ENCODE measurements around the gene CGNL1.

CGNL1 gene

DNA sequence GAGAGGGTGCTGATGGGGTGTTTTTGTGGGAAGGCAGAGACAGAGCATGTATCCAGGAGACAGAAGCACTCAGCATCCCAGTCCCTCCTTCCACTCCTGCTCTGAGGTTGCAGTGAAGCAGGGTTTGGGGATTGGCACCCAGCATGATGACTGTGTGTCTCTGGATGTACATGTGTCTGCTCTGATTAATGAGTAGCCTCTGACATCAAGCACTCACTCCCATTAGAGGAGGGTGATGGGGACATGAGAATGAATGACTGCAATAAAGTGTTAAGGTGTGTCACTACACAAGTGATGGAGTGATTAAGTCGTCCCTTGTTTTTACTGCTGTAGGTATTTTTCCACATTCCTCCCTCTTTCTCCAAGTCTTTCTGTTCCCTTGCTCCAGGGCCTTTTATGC, 205.8 kb downstream of the CGNL1 start:
- no peak for DNase-seq

DNA sequence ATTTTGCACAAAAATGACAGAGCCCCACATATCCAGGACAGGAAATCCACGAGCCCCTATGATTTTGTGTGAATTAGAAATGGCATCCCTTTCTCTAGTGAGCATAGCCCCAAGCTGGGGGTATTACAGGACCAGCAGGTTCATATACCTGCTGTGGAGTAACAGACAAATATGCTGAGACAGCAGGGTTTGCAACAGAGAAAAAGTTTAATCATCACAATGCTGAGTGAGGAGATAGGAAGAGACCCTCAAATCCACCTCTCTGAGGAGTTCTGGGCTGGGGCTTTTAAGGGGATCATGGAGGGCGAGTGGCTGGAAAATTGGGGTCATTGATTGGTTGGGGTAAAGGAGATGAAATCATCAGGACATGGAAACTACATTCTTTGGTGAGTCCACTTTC, 207.0 kb downstream of the CGNL1 start:
- DNase-seq, result no peak

DNA sequence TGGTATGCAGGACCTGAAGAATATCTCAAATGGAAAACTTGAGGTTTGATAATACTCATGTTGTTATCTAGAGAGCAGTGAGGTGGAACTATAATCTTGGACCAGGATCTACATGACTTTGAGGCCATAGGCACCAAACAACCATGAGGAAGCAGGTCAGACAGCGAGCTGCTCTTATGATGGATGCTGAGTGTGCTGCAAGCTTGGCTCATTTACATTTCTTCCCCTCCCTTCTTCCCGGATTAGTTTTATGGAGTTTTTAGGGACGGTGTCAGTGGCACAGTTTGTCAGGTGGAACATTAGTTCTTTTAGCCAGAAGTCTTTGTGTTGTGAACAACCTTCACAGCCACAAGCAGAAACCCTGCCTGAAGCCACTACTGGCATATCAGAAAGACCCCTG, 207.4 kb downstream of the CGNL1 start:
- no peak for DNase-seq

DNA sequence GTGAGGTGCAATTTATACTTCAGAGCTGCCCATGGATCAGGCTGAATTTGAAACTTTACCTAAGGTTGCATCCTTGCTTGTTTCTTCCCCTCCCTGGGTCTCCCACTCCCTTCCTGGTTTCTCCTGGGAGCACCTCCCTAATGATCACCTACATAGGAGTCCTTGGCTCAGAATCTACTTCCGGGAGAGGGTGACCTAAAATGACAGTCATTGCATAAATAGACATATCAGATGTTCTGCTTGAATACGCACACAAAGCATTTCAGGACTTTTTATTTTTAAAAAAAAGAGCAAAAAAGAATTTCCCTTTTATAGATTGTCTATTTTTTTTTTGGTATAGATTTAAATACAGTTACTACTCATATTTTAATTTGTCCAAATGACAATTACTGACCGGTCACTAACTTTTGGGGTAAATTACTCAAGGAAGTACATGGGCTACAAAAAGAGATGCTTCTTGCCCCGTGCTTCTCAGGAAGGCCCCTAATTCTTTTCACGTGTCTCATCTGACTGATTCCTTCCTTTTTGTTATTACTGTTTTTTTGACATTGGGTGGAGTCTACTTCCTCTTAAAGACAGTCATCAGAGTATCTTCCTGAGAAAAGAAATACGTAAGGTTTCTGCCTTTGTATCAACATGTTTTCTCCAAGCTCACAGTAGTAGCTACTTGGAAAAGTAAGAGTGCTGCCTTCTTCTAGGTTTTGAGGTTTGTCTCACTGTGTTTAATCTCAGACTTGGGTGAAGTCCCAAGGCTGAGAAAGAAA, 210.5 kb downstream of the CGNL1 start:
- no peak for DNase-seq

DNA sequence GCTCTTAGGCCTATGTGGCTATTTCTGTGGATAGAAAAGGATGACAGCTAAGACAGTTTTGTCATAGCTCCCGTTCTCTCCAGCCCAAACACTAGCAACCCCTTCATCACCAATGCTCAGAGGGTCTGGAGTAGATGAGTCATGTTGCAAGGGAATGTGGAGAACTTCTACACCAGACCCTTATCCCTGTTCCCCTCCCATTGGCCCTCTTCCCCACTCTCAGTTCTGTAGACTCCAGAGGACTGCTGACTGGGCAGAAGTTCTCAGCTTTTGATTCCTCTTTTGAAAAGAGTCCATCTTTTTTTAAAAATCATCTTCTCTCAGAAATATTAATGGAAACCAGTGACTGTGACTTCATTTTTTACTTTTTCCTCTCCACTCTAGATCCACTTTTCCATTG, 213.0 kb downstream of the CGNL1 start:
- DNase-seq, result no peak

DNA sequence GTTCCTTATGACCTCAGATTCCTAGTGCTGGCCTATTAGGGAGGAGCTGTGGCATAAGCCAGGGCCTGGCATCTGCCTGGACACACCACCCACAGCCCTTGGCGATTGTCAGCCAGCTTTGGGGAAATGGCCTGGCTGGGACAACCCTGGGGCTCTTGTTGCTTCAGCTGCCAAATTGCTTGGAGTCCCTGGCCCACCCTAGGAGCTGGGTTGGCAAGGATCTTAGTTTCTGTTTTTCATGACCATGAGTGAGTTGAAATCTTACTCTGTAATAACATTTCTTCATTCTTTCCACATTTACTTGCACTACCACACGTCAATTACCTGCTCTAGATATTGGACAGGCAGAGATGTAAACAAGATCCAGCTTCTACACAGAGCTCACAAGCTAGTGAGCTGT, 213.4 kb downstream of the CGNL1 start:
- DNase-seq, result no peak

DNA sequence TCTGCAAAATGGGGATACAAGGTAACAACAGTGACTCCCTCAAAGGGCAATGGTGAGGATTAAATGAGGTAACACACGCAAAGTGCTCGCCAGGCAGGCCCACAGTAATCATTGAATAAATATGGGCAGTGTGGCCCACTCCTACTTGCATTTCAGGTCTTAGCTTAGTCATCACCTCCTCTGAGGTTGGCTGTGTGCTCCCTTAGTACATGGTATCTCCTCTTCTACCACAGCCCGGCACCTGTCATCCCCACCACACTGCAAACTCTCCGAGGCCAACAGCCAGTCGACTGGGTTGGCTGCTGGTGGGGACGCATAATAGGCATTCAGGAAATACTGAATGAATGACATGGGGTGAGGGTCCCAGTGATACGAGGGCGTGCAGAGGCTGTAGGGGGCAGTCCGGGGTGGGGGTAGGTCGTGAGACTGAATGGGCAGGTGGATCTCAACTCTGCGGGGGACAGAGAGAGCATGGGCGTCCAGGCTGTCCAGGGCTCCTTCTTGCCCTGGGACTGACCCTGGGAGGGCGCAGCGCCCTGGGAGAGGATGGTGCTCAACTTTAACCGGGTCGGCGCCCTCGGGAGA, 215.0 kb downstream of the CGNL1 start:
- DNase-seq, result peak; percentile 17

DNA sequence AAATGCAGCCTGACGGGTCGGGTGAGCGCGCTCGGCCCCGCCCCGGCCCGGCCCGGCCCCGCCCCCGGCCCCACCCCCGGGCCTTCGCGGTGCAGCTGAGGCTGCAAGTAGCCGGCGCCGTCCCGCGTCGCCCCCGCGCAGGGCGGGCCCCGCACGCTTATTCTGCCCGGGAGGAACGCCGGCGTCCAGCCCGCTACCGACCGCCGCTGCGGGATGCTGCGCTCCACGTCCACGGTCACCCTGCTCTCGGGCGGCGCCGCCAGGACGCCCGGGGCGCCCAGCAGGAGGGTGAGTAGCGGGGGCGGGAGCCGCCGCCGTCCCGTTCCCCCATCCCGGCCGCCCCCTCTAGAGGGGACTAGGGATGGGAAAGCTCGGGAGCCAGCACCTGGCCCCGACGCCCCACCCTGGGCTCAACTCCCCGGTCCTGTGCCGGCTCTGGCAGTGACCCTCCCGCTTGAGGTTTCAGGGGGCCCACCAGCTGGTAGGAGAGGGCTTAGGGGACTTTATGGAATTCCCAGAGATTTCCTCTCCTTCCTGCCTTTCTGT, 215.6 kb downstream of the CGNL1 start, which contains the start of gene MYZAP:
TSS of gene MYZAP (plus strand) at position 83 of the 546 bp plus-strand sequence. CDS start at position 214, 131 bp downstream.
- peak; percentile 30 for DNase-seq

DNA sequence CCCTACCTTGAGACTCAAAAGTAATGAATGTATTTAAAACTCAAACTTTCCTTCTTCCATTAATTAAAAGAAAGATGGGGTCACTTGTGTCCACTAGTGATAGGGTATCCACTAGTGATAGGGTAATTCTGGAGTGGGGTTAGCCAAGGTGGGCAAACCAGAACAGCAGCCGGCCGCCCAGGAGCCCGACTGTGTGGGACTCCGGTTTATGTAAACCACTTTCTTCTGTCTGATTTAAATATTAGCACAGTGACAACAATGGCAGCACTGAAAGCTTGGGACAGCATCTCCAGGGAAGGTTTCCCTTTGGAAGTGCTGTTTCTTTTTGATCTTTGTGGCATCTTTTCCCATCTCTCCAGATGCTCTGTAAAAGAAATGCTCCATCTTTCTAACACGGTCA, 216.1 kb downstream of the CGNL1 start:
- DNase-seq, result no peak

DNA sequence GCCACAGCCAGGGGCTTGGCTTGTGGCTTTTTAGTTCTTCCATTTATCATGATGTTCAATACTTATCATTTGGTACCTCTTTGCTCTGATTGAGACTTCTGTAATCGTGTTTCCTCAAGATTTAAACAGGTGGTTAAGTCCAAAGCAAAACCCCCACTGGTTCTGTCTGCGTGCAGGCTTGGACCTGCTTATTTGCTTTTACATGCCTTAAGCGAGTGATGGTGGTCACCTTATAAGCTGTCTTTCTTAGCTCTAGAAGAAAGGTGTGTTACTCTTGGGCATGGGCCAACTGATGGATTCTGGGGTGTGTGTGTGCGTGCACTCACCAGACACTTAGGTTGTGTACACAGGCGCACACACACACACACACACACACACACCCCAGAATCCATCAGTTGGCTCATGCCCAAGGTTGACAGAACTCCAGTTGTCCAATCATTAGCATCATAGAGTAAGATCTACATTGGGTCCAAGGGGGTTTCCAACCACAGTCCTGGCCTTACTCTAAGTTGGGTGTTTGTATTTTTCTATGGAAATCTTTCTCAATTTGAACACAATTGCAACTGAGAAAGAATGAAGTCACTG, 216.6 kb downstream of the CGNL1 start:
- no peak for DNase-seq

DNA sequence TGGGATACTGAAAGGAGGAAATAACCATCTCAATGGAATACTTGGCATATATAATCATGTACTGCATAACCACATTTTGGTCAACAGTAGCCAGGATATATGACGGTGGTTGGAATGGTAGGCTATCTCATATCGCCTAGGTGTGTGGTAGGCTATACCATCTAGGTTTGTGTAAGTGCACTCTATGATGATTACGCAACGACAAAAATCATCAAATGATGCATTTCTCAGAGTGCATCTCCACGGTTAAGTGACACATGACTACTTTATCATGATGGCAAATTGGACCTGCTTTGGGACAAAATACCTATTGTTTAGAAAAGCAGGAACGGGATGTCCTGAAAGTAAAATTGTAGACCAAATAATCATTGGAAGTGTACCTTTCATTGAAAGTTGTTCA, 218.2 kb downstream of the CGNL1 start:
- DNase-seq, result no peak

DNA sequence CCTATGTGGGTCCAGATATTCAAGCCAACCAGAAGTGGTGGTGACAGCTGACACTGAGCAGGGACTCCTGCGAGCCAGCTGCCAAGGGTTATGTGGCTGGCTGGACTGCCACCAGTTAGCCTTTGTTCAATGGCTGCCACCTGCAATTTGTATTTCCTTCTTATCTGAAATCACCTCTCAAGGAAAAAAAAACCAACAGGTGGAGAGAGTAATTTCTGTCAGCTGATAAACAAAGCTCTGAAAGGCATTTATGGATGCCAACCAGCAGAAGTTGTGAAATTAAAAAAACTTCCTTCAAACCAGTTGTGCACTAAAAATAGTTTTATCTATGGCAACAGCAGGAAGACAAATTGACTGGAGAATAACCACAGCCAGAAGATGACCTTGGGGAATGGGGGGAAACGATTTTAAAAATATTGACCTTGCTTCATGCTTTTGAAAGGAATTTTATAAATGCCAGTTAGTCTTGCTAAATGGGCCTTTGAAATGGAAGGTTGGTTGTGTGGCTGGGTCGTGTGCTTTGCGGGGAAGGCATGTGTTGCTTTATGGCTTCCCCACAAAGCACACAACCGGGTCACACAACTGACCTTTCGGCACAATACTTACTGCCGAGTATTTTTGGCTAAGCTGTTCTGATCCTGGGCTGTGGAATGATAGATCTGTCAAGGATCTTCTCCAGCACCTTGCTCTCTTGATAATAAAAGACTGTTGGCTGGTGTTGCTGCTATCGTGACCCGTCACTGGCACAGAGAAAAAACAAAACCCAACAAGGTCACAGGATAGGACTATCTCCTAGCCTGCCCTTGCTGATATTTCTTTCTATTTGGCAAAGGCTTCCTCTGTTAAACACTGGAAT, 218.9 kb downstream of the CGNL1 start:
- DNase-seq, result no peak

DNA sequence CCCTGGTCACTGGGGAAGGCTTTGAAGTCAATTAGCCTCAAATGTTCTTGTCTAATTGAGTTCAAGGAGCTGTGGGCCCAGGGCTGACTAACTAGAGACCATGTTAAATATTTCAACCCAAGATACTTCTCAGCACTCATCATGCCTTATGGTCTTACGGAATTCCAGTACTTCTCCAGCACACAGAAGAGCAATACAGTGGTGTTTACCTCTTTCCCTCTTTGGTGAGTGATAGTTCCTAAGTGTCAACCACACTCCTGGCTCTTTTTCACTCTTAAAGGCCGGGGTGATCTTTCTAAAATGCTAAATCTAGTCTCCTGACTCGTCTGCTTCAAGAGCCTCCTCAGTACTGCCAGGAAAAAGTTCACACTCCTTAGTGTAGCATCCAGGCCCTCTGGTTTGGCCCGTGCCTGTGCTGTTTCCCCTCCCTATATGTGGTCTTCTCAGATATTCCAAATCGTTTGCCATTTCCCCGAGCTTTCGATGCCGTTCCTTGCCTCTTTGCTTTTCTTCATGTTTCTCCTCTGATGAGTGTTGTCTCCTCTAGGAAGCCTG, 220.1 kb downstream of the CGNL1 start:
- DNase-seq, result no peak

DNA sequence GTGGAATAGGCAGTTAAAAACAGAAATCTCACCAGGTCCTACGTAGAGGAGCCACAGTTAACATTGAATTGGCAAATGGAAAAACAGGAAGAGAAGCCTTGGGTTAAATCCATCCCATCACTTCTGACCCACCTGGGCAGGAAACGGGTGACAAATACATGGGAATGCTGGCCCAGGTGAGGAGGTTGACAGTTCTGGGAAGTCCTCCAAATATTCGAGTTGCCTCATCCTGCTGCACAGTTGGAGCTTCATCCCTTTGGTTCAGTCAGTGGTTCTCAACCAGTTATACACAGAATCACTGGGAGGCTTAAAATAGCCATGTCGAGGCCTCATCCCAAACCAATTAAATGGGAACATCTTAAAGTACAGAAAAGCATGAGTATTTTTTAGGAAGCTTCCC, 220.7 kb downstream of the CGNL1 start:
- DNase-seq, result no peak

DNA sequence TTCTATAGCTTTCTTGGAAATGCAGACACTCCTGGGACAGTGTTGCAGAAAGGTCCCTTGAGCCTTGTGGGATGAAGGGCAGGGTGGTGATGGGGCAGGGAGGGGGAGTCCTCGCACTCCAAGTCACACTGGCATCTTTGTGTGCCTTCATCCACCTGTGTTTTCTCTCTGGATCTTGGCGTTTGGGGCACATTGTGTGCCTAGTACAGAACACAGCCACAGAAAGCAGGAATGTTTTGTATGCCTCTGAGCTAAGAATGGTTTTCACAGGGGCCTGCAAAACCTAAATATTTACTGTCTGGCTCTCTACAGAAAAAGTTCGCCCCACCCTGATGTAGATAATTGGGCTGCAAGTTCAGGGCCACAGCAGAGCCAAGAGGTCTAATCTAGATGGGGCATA, 221.1 kb downstream of the CGNL1 start:
- DNase-seq, result no peak

DNA sequence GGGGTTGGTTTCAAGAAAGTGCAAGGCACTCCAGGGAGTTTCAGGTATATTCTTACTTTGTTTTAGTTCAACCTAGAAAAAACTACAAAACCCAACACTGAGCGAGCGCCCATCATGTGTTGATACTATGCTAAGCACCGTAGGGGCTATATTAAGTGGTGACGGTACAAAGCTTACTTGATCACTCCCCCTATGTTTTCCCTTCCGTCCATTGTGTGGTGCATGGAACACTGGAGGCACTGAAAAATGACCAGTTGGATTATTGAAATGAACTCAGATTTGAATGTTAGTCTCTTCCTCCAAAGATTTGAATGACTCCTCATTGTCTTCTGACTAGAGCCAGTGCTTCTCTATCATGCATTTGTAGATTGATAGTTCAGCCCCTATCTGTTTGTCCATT, 222.0 kb downstream of the CGNL1 start:
- no peak for DNase-seq

DNA sequence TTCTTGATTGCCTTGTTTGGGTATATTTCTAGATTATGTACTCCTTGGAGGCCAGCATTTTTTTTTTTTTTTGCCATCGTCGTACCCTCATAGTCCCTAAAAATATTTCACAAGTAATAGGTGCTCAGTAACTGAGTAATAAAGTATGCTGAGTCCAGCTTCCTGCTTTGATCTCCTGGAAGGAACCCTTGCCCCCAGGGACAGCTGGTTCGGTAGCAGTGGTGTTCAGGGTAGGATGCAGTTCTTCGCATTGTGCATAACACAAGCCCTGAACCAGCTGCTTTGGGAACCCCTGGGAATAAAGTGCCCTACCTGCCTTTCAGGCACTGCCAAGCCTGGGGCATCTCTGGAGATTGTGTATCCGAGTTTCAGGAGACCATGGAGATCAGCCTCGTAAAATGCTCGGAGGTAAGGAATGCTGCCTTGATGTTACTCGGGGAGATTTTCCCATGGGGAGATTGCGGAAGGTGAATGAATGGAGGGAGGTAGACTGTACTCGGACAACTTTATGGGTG, 223.0 kb downstream of the CGNL1 start:
- DNase-seq, result no peak

DNA sequence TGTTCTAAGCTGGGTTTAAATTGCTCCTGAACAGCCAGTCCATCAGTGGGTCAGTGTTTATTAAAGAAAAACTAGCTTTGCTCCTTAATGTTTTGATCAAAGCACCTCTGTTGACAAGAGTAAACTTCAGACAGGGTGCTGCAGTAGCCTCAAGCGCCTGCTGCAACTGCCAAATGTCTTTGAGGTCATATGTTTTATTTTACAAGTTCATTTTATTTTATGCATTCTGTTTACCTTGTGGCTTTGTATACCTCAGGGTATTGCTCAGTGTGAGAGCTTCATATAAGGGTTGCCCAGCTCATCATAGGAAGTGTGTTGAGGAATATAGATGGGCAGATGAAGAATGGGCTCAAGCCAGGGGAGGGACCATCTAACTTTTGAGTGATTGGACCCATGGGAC, 223.9 kb downstream of the CGNL1 start:
- no peak for DNase-seq
